CD4-positive, alpha-beta T cell treated with Interferon alpha-2 for 1 hour (primary cell): ENCODE results near the gene CD300C.
"Not testable (repeated sequence)": the region's sequence is repeated elsewhere in the genome, so short reads cannot be mapped to it uniquely, and the experiment has no call there.

Experiments used
- DNase-seq, 2 donors: peaks; one replicate each; pipeline ENCODE4 v3.0.0-alpha.2; 2020 to 2022

The CD300C gene

DNA sequence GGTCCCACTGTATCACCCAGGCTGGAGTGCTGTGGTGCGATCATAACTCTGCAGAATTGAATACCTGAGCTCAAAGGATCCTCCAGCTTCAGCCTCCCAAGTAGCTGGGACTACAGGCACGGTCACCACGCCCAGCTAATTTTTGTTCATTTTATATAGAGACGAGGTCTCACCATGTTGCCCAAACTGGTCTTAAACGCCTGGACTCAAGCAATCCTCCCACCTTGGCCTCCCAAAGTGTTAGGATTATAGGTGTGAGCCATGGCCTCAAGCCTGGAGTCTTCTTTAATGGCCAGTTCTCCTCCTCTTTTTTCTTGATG, 15.1 kb downstream of the CD300C start:
- DNase-seq: no peak

DNA sequence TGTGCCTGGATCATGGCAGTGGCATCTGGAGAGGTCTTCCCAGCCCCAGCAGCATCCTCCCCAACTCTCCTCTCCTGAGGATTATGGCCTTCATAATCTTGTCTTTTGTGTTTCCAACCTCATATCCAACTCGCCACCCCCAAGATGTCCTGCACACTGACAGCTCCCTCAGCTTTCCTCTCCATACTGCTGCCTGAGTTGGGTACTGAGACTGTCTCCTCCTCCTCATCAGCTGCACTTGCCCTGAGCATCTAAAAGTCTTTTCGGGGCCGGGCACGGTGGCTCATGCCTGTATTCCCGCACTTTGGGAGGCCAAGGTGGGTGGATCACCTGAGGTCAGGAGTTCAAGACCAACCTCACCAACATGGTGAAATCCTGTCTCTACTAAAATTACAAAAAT, 16.7 kb downstream of the CD300C start:
- DNase-seq: no peak

DNA sequence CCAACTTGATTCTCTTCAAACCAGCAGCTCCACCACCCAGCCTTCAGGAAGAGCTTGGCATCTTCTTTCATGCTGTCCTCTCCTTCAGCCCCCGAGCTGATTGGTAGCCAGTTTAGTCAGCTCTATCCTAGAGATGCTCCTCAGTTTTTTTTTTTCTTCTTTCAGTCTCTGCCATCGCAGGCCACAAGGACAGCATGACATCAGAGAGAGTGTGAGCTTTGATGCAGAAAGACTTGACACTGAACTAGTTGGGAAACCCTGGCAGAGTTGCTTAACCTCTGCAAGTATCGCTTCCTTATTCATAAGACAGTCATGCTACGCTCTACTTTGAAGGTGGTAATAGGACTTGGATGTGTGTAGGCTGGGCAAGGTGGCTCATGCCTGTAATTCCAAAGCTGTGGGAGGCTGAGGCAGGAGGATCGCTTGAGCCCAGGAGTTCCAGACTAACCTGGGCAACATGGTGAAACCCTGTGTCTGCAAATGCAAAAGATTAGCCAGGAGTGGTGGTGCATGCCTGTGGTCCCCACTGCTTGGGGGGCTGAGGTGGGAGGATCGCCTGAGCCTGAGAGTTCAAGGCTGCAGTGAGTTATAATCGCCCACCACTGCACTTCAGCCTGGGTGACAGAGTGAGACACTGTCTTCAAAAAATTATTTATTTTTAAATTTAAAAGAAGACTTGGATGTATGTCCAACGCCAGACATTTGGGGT, 17.3 kb downstream of the CD300C start:
- DNase-seq: peak; percentile 31 to 73

DNA sequence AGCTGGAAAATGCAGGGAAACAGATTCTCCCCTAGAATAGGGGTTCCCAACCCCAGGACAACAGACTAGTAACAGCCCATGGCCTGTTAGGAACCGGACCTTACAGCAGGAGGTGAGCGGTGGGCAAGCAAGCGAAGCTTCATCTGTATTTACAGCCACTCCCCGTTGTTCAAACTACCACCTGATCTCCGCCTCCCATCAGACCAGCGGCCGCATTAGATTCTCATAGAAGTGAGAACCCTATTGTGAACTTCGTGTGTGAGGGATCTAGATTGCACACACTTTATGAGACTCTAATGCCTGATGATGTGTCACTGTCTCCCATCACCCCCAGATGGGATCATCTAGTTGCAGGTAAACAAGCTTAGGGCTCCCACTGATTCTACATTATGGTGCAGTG, 18.2 kb downstream of the CD300C start:
- DNase-seq: no peak

DNA sequence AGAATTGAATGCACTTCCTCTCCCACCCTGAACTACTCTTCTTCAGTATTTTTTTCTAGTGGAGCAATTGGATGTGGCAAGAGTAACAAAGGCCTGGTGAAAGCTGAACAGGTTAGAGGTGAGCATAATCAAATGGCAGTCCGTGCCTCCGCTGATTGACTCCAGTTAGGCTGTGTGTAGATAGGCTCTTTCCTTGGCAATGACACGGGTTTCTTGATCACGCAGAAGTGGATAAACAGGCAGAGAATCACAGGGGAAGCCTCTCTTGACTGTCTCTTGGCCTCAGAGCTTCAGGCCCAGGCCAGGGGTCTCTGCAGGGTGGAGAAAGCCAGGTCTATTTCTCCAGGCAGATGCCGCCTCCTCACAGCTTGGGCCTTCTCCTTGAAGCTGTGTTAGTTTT, 18.8 kb downstream of the CD300C start:
- no peak for DNase-seq

DNA sequence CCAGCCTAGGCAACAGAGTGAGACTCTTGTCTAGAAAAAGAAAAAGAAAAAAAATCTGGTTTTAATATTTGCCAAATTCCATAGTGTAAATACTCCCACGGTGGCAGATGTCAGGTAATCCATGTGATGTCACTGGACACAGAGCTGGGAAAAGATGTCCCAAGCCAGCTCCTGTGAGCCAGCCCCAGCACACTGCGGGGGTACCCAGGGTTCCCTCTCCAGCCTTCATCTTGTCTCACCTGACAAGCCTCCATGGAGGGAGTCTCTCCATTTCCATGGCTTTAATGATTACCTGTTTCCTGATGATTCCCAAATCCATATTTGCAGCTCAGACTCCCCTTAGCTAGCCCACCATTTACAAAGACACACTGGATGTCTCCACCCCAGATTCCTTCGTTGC, 19.2 kb downstream of the CD300C start:
- no peak for DNase-seq

DNA sequence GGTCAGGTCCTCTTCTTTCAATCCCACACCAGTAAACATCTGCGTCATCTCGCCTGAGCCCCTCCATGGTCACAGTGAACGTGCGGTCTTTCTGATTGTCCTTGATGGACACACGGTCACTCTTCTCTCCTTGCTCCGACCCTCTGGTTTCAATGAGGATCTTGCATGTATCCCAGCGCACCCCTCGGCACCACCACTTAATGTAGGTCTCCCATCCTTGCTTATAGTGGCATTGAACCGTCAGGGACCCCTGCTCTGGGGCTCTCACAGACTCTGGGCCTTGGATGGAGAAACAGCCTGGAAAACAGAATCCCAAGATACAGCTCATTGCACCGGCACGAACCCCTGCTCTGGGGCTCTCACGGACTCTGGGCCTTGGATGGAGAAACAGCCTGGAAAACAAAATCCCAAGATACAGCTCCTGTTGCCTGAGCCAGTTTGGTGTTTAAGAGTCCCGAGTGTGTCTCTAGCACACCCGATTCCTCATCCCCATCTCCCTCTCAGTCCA, 20.1 kb downstream of the CD300C start:
- no peak for DNase-seq

DNA sequence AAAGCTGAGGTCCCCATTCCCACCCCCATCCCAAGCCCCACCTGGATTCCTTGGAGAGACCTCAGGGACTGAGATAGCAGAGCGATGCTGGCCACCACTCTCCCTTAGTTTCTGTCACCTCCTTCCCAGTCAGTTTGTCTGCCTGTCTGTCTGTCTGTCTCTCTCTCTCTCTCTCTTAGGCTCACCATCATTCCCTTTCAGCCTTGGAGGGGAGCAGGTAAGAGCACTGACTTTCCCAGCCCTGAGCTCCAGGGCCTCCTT, 20.5 kb downstream of the CD300C start:
- no peak for DNase-seq

DNA sequence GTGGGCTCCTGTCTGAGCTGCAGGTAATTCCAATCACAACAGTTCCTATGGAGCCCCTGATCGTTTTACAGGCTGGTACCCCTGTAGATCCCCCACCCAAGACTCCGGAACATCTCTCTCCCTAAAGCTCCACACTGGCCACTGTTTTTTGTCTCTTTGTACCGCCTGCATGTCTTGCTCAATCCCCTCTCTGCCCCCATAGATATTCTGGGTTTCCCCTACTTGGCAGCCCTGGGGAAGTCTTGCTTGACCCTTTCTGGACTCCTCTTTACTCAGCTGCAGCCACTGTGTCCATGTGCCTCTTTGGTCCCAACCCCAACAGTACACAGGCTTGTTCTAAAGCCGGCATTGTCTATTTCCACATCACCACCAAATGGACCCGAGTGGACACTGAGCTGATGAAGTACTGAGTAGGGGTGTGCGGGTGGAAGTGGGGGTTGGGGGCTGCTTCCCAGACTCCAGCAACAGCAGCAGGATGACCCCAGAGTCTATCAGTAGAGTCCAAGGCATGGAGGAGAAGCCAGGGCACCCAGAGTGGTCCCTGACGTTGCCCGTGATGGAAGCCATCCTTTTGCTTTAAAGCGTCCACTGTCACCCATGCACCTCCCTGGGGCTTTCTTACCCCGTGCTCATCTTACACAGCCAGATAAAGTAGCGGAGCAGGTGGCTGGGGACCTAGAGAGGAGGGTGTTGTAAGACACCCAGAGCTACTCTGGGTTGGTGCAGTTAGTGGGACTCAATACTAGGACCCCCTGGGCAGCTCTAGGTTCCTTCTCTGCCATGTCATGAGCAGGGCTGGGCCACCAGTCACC, 21.1 kb downstream of the CD300C start:
- DNase-seq: no peak

DNA sequence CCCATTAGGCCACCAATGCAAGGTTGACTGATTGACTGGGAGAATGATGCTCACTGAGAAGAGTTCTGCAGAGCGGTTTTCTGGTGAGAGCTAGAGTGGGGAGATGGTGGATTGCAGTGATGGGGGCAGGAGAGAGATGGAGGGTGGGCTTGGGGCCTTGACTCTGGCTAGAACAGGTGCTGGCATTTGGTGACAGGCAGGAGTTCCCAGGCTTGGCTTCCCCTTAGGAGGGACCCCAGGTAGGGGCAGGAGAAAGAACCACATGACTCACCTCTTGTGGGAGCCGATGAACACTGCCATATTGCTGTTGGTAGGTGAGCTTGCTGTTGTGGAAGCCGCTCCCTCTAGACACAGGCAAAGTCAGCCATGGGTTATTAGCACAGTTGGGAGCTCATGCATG, 22.6 kb downstream of the CD300C start:
- no peak for DNase-seq

DNA sequence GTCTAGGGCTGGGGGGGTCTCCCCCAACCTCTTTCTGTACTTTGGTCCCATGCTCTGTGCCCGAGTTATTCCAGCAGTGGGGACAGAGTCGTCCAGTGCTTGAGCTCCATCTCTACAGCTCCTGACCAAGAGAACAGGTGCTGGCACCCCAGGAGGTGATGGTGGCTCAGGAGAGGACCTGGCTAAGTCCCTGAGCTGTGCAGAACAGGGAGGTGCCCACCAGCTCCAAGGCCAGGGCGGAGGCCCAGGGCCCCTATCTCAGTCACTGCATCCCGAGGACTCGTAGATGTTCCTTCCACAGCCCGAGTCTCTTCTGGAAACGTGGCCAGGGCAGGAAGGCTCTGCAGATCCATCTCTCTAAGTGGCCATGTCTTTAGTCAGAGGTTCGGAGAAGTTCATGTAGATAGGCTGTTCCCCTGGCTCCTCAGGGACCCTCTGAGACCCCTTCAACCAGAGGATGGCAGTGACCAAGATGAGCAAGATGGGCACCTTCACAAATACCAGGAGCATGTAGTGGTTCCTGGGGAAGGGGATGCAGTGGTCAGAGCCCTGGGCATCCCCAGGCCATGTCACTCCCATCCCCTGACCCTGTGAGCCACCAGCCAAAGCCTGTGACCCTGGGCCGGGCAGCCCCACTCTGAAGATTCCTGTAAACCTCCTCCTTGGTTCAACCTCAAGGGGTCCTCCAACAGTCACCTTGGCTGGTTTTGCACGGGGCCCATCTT, 23.4 kb downstream of the CD300C start:
- DNase-seq: no peak

DNA sequence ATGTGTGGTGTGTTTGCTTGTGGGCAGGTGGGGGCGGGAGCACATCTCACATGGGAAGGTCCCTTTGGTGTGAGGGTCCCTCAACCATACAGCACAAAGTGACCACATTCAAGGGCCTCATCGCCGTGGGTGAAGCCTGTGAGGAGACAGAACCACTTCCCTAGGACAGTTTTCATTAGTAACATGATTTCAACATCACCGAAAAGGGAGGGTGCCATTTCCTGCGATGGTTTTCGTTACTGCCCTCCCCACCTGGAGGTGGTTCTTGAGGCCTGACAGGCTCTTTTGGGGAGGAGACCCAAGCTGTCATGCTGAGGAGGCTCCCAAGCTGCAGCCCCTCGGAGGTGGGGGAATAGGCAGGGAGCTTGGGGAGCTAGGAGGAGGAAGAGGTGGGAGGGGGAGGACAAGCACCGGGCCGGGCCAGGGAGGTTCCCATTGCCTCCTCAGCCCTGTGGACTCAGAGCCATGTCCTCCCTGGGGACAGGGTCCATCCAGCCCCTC, 24.2 kb downstream of the CD300C start:
- DNase-seq: peak; percentile 27 to 43

DNA sequence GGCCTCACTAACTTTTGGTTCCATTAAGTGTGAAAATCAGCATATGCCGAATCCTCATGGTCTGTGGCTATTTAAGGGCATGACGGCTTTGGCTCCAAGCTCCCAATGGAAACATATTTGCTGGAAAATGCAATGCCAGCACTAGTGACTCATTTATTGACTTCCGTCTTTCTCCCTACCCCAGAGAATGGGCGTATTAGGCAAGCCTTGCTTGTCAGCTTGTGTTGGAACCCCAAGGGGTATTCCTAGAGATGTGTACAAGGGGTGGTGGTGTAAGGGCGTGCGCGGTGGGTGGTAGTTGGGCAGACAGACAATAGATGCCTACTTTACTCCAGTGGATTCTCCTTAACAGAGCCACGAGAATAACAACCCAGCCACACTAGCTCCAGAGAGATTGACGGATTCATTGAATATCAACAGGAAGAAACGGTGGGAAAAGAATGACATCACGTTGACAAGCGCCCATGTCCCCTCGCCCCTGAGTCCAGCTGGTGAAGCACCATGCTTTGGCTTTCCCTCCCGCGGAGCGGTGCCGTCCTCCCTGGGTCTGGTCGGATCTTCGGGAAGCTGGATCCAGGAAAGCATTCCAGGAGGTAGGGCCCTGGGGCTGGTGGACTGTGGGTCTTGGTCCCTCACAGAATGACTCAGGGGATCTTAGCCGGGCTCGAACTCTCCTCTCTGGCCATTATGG, 25.0 kb downstream of the CD300C start:
- DNase-seq: peak in 1 of 2 donors; percentile 43

DNA sequence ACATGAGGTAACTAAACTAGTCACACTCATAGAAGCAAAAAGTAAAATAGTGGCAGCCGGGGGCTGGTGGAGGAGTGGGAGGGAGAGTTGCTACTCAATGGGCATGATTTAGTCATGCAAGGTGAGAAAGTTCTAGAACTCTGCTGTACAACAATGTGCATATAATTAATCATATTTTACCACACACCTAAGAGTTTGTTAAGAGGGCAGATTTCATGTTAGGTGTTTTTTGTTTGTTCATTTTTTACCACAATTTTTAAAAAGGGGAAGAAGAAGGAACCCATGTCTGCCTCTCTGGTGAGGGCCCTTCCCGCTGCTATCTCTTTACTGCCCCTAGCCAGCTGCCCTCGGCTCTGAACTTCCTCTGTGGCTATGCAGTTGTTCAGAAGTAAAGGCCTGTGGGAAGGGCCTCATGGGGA, 25.9 kb downstream of the CD300C start:
- DNase-seq: peak; percentile 20 to 35

DNA sequence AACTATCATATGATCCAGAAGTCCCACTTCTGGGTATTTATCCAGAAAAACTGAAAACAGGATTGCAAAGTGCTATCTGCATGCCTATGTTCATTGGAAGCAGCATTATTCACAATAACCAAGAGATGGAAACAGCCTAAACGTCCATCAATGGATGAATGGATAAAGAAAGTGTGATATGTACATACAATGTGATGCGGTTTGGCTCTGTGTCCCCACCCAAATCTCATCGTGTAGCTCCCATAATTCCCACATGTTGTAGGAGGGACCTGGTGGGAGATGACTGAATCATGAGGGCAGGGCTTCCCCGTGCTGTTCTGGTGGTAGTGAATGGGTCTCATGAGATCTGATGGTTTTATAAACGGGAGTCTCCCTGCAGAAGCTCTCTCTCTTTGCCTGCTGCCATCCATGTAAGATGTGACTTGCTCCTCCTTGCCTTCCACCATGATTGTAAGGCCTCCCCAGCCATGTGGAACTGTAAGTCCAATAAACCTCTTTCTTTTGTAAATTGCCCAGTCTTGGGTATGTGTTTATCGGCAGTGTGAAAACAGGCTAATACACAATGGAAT, 27.4 kb downstream of the CD300C start:
- DNase-seq: not testable (repeated sequence)

DNA sequence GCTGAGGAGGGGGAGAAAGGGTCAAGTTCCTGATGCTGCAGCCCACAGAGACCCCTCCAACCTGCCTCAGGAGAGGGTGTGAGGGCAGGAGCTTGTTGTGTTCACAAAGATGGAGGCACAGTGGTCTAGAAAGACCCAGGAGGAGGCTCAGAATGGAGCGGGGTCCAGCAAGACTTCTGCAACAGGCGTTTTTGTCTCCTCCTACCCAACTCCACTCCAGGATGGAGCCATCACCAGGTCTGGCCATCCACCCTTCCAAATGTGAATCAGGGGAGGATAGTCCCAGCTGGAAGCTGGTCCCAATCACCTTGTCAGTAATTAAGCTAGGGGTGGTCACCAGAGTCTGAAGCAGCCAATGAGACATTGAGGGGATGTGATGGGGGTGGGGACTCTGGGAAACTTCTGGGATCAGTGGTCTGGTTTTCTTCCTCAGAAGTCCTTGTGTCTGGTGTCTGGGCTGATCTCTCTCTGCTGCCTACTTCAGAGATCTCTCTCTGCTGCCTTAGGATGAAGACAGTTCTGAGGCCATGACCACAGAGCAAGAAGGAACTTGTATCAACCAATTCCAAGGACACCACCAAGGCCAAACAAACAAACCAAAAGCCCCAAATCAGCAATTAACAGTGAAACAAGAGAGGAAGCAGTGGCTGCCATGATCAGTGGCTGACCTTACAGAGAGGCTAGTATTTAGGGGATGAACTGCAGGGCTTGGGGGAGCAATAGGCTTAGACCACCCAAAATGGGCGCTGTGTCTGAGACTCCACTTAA, 29.2 kb downstream of the CD300C start:
- DNase-seq: no peak

DNA sequence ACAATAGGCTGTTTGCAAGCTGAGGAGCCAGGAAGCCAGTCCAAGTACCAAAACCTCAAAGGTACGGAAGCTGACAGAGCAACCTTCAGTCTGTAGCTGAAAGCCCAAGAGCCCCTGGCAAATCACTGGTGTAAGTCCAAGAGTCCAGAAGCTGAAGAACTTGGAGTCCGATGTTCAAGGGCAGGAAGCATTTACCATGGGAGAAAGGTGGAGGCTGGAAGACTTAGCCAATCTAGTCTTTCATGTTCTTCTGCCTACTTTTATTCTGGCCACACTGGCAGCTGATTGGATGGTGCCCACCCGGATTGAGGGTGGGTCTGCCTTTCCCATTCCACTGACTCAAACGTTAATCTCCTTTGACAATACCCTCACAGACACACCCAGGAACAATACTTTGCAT, 30.0 kb downstream of the CD300C start:
- DNase-seq: no peak

DNA sequence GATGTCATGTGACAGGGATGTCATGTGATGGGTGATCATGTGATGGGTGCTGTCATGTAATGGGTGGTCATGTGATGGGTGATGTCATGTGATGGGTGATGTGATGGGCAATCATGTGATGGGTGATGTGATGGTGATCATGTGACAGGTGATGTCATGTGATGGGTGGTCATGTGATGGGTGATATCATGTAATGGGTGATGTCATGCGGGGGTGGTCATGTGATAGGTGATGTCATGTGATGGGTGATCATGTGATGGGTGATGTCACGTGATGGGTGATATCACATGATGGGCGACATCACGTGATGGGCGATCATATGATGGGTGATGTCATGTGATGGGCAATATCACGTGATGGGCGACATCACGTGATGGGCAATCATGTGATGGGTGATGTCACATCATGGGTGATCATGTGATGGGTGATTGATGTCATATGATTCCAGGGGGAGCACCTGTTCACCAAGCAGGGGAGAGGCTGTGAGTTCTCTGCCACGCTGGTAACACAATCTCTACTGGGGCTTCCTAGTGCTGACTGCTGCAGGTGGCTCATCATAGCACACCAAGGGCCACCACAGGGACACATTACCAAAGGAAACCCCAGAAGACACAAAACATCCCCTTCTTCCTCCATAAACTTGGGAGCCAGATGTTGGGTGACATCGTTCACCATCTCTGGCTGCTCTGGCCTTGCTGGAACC, 31.1 kb downstream of the CD300C start:
- DNase-seq: no peak

DNA sequence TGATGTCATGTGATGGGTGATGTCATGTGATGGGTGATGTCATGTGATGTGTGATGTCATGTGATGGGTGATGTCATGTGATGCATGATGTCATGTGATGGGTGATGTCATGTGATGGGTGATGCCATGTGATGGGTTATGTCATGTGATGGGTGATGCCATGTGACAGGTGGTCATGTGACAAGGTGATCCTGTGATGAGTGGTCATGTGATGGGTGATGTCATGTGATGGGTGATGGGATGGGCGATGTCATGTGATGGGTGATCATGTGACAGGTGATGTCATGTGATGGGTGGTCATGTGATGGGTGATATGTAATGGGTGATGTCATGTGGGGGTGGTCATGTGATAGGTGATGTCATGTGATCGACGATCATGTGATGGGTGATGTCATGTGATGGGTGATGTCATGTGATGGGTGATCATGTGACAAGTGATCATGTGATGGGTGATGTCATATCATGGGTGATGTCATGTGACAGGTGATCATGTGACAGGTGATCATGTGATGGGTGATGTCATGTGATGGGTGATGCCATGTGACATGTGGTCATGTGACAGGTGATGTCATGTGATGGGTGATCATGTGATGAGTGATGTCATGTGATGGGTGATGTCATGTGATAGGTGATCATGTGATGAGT, 31.8 kb downstream of the CD300C start:
- DNase-seq: peak; percentile 41 to 54

DNA sequence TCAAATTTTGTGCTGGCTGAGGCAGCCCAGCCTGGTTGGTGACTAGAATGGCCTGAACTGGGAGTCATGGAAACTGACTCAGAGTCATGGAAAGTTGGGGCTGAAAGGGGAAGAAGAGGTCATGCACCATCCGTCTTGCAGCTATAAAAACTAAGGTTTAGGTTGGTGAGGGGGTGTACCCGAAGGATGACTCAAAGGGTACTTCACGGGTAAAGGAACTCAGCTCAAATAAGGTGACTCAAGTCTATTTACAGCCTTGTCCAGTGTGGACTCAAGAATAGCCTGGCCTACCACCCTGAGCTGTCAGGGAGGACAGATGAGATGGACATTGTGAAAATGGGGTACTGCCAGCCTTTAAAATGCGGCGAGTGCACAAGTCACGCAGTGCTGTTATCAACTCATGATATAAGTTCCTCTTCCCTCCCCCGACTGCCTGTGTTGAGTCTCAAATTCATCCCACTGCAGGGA, 33.3 kb downstream of the CD300C start:
- peak; percentile 19 to 69 for DNase-seq

DNA sequence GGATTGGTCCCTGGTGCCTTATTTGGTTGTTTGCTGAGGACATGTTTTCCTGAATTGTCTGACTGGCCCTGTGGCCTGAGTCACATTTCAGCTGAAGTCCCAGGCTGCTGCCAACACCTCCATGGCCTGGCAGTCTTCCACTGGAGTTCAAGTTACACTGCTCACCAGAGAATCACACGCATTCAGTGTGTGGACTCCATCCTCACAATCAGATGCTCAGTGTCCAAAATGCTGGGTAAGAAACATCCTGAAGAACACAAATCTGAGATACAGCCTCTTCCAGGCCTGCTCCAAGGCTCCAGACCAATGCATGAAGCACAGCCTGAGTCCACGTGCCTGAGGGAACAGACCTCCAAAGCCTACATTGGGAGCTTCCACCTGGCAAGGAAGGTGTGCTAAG, 33.9 kb downstream of the CD300C start:
- DNase-seq: no peak
